IPS DF 6.9 (cell line): ENCODE data around the gene GNAT3.

ENCODE experiments used
- DNase-seq: peaks from one replicate; pipeline ENCODE4 v3.0.0-alpha.2; 2013; ENCODE audit warnings: low read depth, low spot score
- H3K27ac ChIP-seq: one replicate; pipeline ENCODE4 v1.5.1; 2013; ENCODE audit warnings: low read length, control low read depth
- H3K27me3 ChIP-seq: 2 replicates; pipeline ENCODE4 v1.6.1; 2013; ENCODE audit warnings: mild to moderate bottlenecking, low read length; ENCODE audit not compliant: control insufficient read depth, insufficient read depth
- H3K36me3 ChIP-seq: 2 replicates; pipeline ENCODE4 v1.6.1; 2013; ENCODE audit warnings: low read length; ENCODE audit not compliant: control insufficient read depth, insufficient read depth
- H3K4me1 ChIP-seq: 2 replicates; pipeline ENCODE4 v1.6.1; 2013; ENCODE audit warnings: low read length; ENCODE audit not compliant: control insufficient read depth, insufficient read depth
- H3K4me3 ChIP-seq: 2 replicates; pipeline ENCODE4 v1.5.1; 2013; ENCODE audit warnings: mild to moderate bottlenecking, low read length
- H3K9me3 ChIP-seq: 2 replicates; pipeline ENCODE4 v1.6.1; 2013; ENCODE audit warnings: low read length, inconsistent platforms; ENCODE audit not compliant: control insufficient read depth, insufficient read depth
- WGBS: extraction: QIAGEN DNeasy Blood & Tissue Kit; methylation state at CpG from one replicate; pipeline ENCODE4 v1.1.7; 2013; ENCODE audit warnings: mixed read lengths, missing lambda C conversion rate; ENCODE audit not compliant: insufficient read length, insufficient coverage; 5-methylcytosine and 5-hydroxymethylcytosine counted together

Gene GNAT3

DNA sequence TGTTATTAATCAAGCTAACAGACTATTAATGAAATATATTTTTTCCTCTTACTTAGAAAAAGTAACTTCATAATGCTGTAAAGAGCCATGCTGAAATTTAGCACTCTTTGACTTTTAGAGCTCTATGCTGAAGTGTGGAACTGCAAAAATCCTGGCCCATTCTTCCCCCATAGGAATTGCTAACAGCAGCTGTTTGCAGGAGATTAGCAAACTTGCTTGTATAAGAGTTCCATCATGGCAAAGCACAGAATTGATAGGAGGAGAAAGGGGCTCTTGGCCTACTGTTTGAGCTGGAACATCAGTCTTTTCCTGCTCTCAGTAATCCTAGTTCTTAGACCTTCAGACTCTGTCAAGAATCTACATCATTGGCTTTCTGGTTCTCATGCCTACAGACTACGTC is 18.3 kb upstream of the GNAT3 start:
- no peaks in the 10 kb centered on the region; the same call in 1 of the 2 replicates for H3K4me1 ChIP-seq
- no peaks in the 10 kb centered on the region for H3K36me3 ChIP-seq
- no peaks in the 10 kb centered on the region for H3K27me3 ChIP-seq
- no peak for DNase-seq
- no peak overlapping the region for H3K4me3 ChIP-seq
- H3K9me3 ChIP-seq, result no peaks in the 10 kb centered on the region
- H3K27ac ChIP-seq, result no peak overlapping the region
- no CpG with 5 or more reads among the region's 1 CpG for WGBS

- H3K4me1 ChIP-seq, result no peaks in the 10 kb centered on the region; the same call in 1 of the 2 replicates
- DNase-seq, result no peak
- no CpG with 5 or more reads among the region's 4 CpGs for WGBS
- no peaks in the 10 kb centered on the region for H3K9me3 ChIP-seq
- no peak overlapping the region for H3K4me3 ChIP-seq
- H3K36me3 ChIP-seq, result no peaks in the 10 kb centered on the region
- H3K27me3 ChIP-seq, result no peaks in the 10 kb centered on the region
- no peak overlapping the region for H3K27ac ChIP-seq
These were observed 17.5 kb upstream of the GNAT3 start for GRCh38 chr7:80529362-80529761.

GRCh38 chr7:80528689-80529088 is 16.8 kb upstream of the GNAT3 start:
- H3K4me3 ChIP-seq, result no peak overlapping the region
- no peaks in the 10 kb centered on the region; the same call in 1 of the 2 replicates for H3K4me1 ChIP-seq
- no peak for DNase-seq
- H3K27ac ChIP-seq, result no peak overlapping the region
- H3K36me3 ChIP-seq, result no peaks in the 10 kb centered on the region
- no peaks in the 10 kb centered on the region for H3K9me3 ChIP-seq
- H3K27me3 ChIP-seq, result no peaks in the 10 kb centered on the region
- WGBS, result no CpG with 5 or more reads among the region's 2 CpGs

DNA sequence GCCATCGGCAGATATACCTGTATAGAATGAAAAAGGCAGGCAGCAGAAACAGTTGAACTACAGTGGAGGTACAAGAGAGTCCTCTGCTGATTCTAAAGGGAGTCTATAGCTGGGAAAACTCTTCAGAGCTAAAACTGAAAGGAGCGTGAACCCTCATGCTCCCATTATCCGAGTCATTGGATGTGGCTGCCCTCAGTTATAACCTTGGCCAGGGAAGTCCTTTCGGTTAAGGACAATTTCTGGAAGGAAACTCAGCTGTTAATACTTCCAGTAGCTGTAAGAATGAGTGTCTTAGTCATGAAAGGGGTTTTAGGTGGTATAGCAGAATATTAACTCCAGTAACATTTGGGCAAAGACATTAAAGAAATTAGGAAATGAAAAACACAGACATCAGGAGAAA is 14.6 kb upstream of the GNAT3 start:
- no peaks in the 10 kb centered on the region; the same call in 1 of the 2 replicates for H3K4me1 ChIP-seq
- no peaks in the 10 kb centered on the region for H3K27me3 ChIP-seq
- no peaks in the 10 kb centered on the region for H3K9me3 ChIP-seq
- no CpG with 5 or more reads among the region's 4 CpGs for WGBS
- no peaks in the 10 kb centered on the region for H3K36me3 ChIP-seq
- H3K4me3 ChIP-seq, result no peak overlapping the region
- no peak for DNase-seq
- no peak overlapping the region for H3K27ac ChIP-seq

- no peaks in the 10 kb centered on the region for H3K36me3 ChIP-seq
- no peaks in the 10 kb centered on the region; the same call in 1 of the 2 replicates for H3K4me1 ChIP-seq
- H3K27ac ChIP-seq, result no peak overlapping the region
- H3K27me3 ChIP-seq, result no peaks in the 10 kb centered on the region
- no peaks in the 10 kb centered on the region for H3K9me3 ChIP-seq
- no CpG with 5 or more reads among the region's 9 CpGs for WGBS
- H3K4me3 ChIP-seq, result no peak overlapping the region
- no peak for DNase-seq
These were observed 12.8 kb upstream of the GNAT3 start for GRCh38 chr7:80524693-80525092.

DNA sequence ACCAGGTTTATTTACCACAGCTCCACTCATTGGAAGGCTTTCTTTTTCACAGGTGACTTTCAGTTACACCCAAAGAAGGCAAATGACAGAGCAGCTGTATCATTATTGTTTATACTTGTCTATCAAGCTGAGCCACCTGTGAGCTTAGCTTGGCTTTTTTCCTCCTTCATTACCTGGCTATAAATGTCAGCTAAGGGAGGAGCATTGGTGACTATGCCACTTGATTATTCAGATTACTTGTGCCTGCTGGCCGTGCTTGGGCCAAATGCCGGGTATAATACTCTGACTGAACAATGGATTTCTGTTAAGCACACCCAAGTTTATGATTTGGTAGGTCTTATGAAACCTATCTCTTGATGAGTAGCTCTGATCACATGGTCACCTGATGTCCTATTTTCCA is 9.9 kb upstream of the GNAT3 start:
- no peaks in the 10 kb centered on the region for H3K4me1 ChIP-seq
- H3K27ac ChIP-seq, result no peak overlapping the region
- no peaks in the 10 kb centered on the region for H3K9me3 ChIP-seq
- no peak for DNase-seq
- H3K27me3 ChIP-seq, result no peaks in the 10 kb centered on the region
- H3K4me3 ChIP-seq, result no peak overlapping the region
- no CpG with 5 or more reads among the region's 2 CpGs for WGBS
- H3K36me3 ChIP-seq, result no peaks in the 10 kb centered on the region

DNA sequence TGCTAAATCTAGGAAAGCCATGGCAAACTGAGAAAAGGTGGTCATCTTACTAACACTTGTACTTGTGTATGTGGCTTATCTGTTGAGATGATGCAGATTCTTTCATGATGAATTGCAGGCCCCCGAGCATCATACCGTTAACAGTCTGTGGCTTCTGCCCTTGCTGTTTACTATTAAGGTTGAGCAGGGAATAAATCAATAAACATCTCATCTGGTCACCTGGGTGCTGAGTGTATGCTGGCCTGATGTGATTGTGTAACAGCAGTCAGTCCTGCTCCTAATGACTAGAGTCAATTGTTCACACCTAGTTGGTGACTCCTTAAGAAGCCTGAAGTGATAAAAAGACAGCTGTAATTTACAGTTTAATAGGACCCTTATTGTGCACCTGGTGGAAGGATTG is 8.3 kb upstream of the GNAT3 start:
- H3K4me1 ChIP-seq, result no peaks in the 10 kb centered on the region
- no peak for DNase-seq
- H3K36me3 ChIP-seq, result no peaks in the 10 kb centered on the region
- no peak overlapping the region for H3K27ac ChIP-seq
- H3K9me3 ChIP-seq, result no peaks in the 10 kb centered on the region
- no peaks in the 10 kb centered on the region for H3K27me3 ChIP-seq
- no peak overlapping the region for H3K4me3 ChIP-seq
- WGBS, result no CpG with 5 or more reads among the region's 2 CpGs

DNA sequence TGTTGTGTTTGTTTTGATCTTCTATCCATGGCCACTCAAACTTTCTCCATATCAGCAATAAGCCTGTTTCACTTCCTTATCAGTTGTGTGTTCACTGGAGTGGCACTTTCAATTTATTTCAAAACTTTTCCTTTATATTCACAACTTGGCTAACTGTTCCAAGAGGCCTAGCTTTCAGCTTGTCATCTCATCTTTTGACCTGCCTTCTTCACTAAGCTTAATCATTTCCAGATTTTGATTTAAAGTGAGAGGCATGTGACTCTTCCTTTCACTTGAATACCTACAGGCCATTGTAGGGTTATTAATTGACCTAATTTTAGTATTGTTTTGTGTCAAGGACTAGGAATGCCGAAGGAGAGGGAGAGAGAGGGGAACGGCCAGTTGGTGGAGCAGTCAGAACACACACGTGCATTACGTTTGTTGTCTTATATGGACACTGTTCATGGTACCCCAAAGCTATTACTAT is 5.5 kb upstream of the GNAT3 start:
- WGBS, result no CpG with 5 or more reads among the region's 4 CpGs
- no peak overlapping the region for H3K27ac ChIP-seq
- no peaks in the 10 kb centered on the region for H3K4me1 ChIP-seq
- H3K27me3 ChIP-seq, result no peaks in the 10 kb centered on the region
- no peaks in the 10 kb centered on the region for H3K9me3 ChIP-seq
- DNase-seq, result no peak
- H3K4me3 ChIP-seq, result no peak overlapping the region
- no peaks in the 10 kb centered on the region for H3K36me3 ChIP-seq

GRCh38 chr7:80515298-80515697 is 3.4 kb upstream of the GNAT3 start:
- no peak overlapping the region for H3K4me3 ChIP-seq

DNA sequence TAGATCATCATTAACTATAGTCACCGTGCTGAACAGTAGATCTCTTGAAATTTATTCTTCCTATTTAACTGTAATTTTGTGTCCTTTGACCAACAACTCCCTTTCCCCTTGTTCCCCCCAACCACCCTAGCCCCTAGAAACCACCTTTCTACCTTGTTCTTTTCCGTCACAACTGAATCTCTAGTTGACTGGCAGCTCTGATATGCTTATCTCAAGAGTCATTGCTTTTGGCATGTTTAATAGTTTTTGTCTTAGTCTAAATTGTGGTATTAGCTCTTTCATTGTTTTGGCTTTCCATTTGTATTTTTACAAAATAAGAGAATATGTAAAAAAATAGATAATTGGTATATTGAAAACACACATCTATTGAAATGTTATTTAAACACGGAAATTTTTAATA is 1.8 kb downstream of the GNAT3 start:
- H3K27ac ChIP-seq, result no peak overlapping the region
- H3K36me3 ChIP-seq, result no peaks in the 10 kb centered on the region
- H3K4me3 ChIP-seq, result no peak overlapping the region
- no peaks in the 10 kb centered on the region for H3K4me1 ChIP-seq
- no CpG with 5 or more reads among the region's 3 CpGs for WGBS
- no peaks in the 10 kb centered on the region for H3K27me3 ChIP-seq
- no peak for DNase-seq
- no peaks in the 10 kb centered on the region for H3K9me3 ChIP-seq

More at GRCh38 chr7:80515298-80515697, 3.4 kb upstream of the GNAT3 start:
- Histone ChIP-seq H3K4me1 (no peaks in the 10 kb centered on the region), H3K9me3 (no peaks in the 10 kb centered on the region), H3K36me3 (no peaks in the 10 kb centered on the region), H3K27me3 (no peaks in the 10 kb centered on the region), H3K27ac (no peak overlapping the region)
- DNase-seq, result no peak

- Histone ChIP-seq H3K4me1 (no peaks in the 10 kb centered on the region), H3K9me3 (no peaks in the 10 kb centered on the region), H3K27ac (no peak overlapping the region), H3K36me3 (no peaks in the 10 kb centered on the region), H3K27me3 (no peaks in the 10 kb centered on the region), H3K4me3 (no peak overlapping the region)
- no peak for DNase-seq
- WGBS, result no CpG with 5 or more reads among the region's 6 CpGs
These were observed 3.4 kb downstream of the GNAT3 start for GRCh38 chr7:80508440-80508839.
